H9 (cell line): Measurements from ENCODE around the gene COL4A1. TPM values are rescaled to one million over a fixed set of nuclear protein-coding genes. Genes with fewer than 3 reads are reported as not detected.

ENCODE experiments used
- DNase-seq: peaks from one replicate; pipeline ENCODE4 v3.0.0-alpha.2; 2017
- H2AFZ ChIP-seq: one replicate; pipeline ENCODE4 v1.6.1; 2013; ENCODE audit warnings: mild to moderate bottlenecking, low read length, control low read depth, moderate library complexity
- H2AK5ac ChIP-seq: 2 replicates; pipeline ENCODE4 v1.6.1; 2013; ENCODE audit warnings: low read length, control low read depth, mixed read lengths; ENCODE audit not compliant: insufficient read length
- H2BK120ac ChIP-seq: one replicate; pipeline ENCODE4 v1.6.1; 2013; ENCODE audit warnings: low read depth, mild to moderate bottlenecking, low read length, control low read depth, inconsistent platforms; ENCODE audit not compliant: poor library complexity, severe bottlenecking
- H2BK12ac ChIP-seq: 2 replicates; pipeline ENCODE4 v1.6.1; 2013; ENCODE audit warnings: low read length, control low read depth, mixed read lengths, low read depth; ENCODE audit not compliant: insufficient read length
- H2BK15ac ChIP-seq: 2 replicates; pipeline ENCODE4 v1.6.1; 2013; ENCODE audit warnings: low read depth, low read length, control low read depth
- H2BK20ac ChIP-seq: one replicate; pipeline ENCODE4 v1.6.1; 2013; ENCODE audit warnings: low read depth, mild to moderate bottlenecking, low read length, control low read depth, inconsistent platforms; ENCODE audit not compliant: poor library complexity, severe bottlenecking
- H2BK5ac ChIP-seq: 2 replicates; pipeline ENCODE4 v1.6.1; 2013; ENCODE audit warnings: low read length, control low read depth, mixed read lengths; ENCODE audit not compliant: insufficient read length
- H3K14ac ChIP-seq: 2 replicates; pipeline ENCODE4 v1.6.1; 2013; ENCODE audit warnings: low read length, control low read depth; ENCODE audit not compliant: insufficient read depth
- H3K18ac ChIP-seq: 2 replicates; pipeline ENCODE4 v1.6.1; 2013; ENCODE audit warnings: low read depth, mild to moderate bottlenecking, mixed read lengths, low read length, control low read depth; ENCODE audit not compliant: insufficient read length
- H3K23ac ChIP-seq: 2 replicates; pipeline ENCODE4 v1.6.1; 2013; ENCODE audit warnings: low read length, control low read depth, mixed read lengths, low read depth; ENCODE audit not compliant: insufficient read length
- H3K23me2 ChIP-seq: 2 replicates; pipeline ENCODE4 v1.6.1; 2013; ENCODE audit warnings: low read depth, mild to moderate bottlenecking, mixed read lengths, low read length, control low read depth; ENCODE audit not compliant: insufficient read length, poor library complexity, severe bottlenecking
- H3K27ac ChIP-seq: 2 replicates; pipeline ENCODE4 v1.5.1; 2013; ENCODE audit warnings: low read length, control low read depth, mixed read lengths, low read depth; ENCODE audit not compliant: insufficient read length
- H3K27me3 ChIP-seq: 2 replicates; pipeline ENCODE4 v1.6.1; 2013; ENCODE audit warnings: low read length, control low read depth, inconsistent platforms; ENCODE audit not compliant: insufficient read depth
- H3K4ac ChIP-seq: 2 replicates; pipeline ENCODE4 v1.6.1; 2013; ENCODE audit warnings: low read depth, mild to moderate bottlenecking, control low read depth, inconsistent platforms, low read length, moderate library complexity
- H3K4me1 ChIP-seq: 2 replicates; pipeline ENCODE4 v1.6.1; 2013; ENCODE audit warnings: low read length, control low read depth, inconsistent platforms; ENCODE audit not compliant: insufficient read depth
- H3K4me2 ChIP-seq: 2 replicates; pipeline ENCODE4 v1.6.1; 2013; ENCODE audit warnings: low read length, control low read depth, mixed read lengths; ENCODE audit not compliant: insufficient read length, insufficient read depth
- H3K56ac ChIP-seq: 2 replicates; pipeline ENCODE4 v1.6.1; 2013; ENCODE audit warnings: low read depth, mild to moderate bottlenecking, mixed read lengths, low read length, control low read depth; ENCODE audit not compliant: insufficient read length
- H3K79me1 ChIP-seq: 2 replicates; pipeline ENCODE4 v1.6.1; 2013; ENCODE audit warnings: low read depth, mild to moderate bottlenecking, moderate library complexity, low read length, control low read depth, inconsistent platforms; ENCODE audit not compliant: insufficient read depth, poor library complexity, severe bottlenecking
- H3K79me2 ChIP-seq: 2 replicates; pipeline ENCODE4 v1.6.1; 2013; ENCODE audit warnings: low read length, control low read depth, inconsistent platforms; ENCODE audit not compliant: insufficient read depth
- H3K9ac ChIP-seq: 2 replicates; pipeline ENCODE4 v1.6.1; 2013; ENCODE audit warnings: low read length, control low read depth, mixed read lengths; ENCODE audit not compliant: insufficient read length; ENCODE audit errors: extremely low read depth
- H3K9me3 ChIP-seq: one replicate; pipeline ENCODE4 v1.6.1; 2013; ENCODE audit warnings: low read depth, low read length, inconsistent platforms; ENCODE audit not compliant: control insufficient read depth
- H3T11ph ChIP-seq: one replicate; pipeline ENCODE4 v1.6.1; 2013; ENCODE audit warnings: mild to moderate bottlenecking, low read length, control low read depth, inconsistent platforms
- H4K20me1 ChIP-seq: one replicate; pipeline ENCODE4 v1.6.1; 2013; ENCODE audit not compliant: control insufficient read depth, insufficient read length, insufficient read depth
- H4K5ac ChIP-seq: 2 replicates; pipeline ENCODE4 v1.6.1; 2013; ENCODE audit warnings: low read depth, mild to moderate bottlenecking, mixed read lengths, low read length, control low read depth; ENCODE audit not compliant: insufficient read length
- H4K8ac ChIP-seq: replicated peaks from 2 replicates; pipeline ENCODE4 v1.6.1; 2013; ENCODE audit warnings: low read length, control low read depth, mixed read lengths, low read depth; ENCODE audit not compliant: insufficient read length
- H4K91ac ChIP-seq: 2 replicates; pipeline ENCODE4 v1.6.1; 2013; ENCODE audit warnings: low read depth, mild to moderate bottlenecking, moderate library complexity, mixed read lengths, low read length, control low read depth; ENCODE audit not compliant: insufficient read length
- H3K27ac Mint-ChIP-seq, 3 experiments: 2 replicates in 2 of 3; 3 replicates in 1 of 3; pipeline ENCODE4 v1.8.0; 2020 to 2021; ENCODE audit warnings: mixed read lengths in 3 of 3, mild to moderate bottlenecking in 1 of 3, moderate library complexity in 1 of 3
- H3K27me3 Mint-ChIP-seq: 2 replicates; pipeline ENCODE4 v1.8.0; 2021; ENCODE audit warnings: low read depth, mild to moderate bottlenecking, moderate library complexity, mixed read lengths
- H3K36me3 Mint-ChIP-seq, 3 experiments: 2 replicates in 2 of 3; 3 replicates in 1 of 3; pipeline ENCODE4 v1.8.0; 2020 to 2021; ENCODE audit warnings: low read depth in 3 of 3, mixed read lengths in 3 of 3; ENCODE audit not compliant: insufficient read depth in 1 of 3
- H3K4me1 Mint-ChIP-seq, 2 experiments: 2 replicates each; pipeline ENCODE4 v1.8.0; 2020; ENCODE audit warnings: mixed read lengths in 2 of 2
- H3K4me3 Mint-ChIP-seq, 2 experiments: 2 replicates in 1 of 2; 3 replicates in 1 of 2; pipeline ENCODE4 v1.8.0; 2020 to 2021; ENCODE audit warnings: mild to moderate bottlenecking in 2 of 2, mixed read lengths in 2 of 2, moderate library complexity in 1 of 2
- H3K9me3 Mint-ChIP-seq, 2 experiments: 2 replicates in 1 of 2; 3 replicates in 1 of 2; pipeline ENCODE4 v1.8.0; 2020; ENCODE audit warnings: mild to moderate bottlenecking in 2 of 2, mixed read lengths in 2 of 2, moderate library complexity in 1 of 2
- WGBS: extraction: QIAGEN DNeasy Blood & Tissue Kit; methylation state at CpG from one replicate; pipeline ENCODE4 v1.1.7; 2013; ENCODE audit warnings: missing lambda C conversion rate, low lambda C conversion rate, mixed read lengths; ENCODE audit not compliant: insufficient read length; ENCODE audit errors: extremely low coverage; 5-methylcytosine and 5-hydroxymethylcytosine counted together
- total RNA-seq: library from RNA; stranded (reverse); gene quantifications from 2 replicates; pipeline ENCODE4 v1.2.1, GENCODE V29; 2021
- TF ChIP-seq, protein P1 (sequence below): fragments of 200-600 bp; sonication (generic); conservative IDR thresholded peaks from 3 replicates; pipeline ENCODE4 v1.8.0; 2021; ENCODE audit warnings: antibody characterized with exemption, mild to moderate bottlenecking

Gene COL4A1
- total RNA-seq, 1 experiment from 2014 or later, result 73.1 TPM

DNA sequence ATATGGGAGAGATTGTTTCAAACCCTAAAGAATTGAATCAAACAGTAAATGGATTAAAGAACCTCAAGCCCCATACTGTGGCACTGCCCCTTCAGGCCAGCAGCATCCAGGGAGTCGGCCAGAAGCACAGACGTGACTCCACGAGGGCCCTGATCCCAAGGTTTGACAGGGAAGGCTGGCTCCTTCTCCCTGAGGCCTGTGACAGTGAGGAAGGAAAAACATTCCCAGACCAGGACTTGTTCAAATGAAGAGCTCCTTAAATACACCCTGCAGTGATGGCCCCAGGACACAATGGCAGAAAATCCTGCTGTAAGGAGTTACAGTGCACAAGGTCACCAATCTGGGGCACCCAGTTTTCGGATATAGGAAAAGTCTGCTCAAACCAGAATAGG is 91.0 kb downstream of the COL4A1 start:
- no peaks in the 10 kb centered on the region for H3K9me3 Mint-ChIP-seq
- H3K79me2 ChIP-seq, result 0 out of 2 replicates have a peak, but pooled peaks cover 2% of the 10 kb centered on the region
- no peaks in the 10 kb centered on the region for H4K20me1 ChIP-seq
- no peak overlapping the region for H3K23ac ChIP-seq
- H2AK5ac ChIP-seq, result no peak overlapping the region
- no peaks in the 10 kb centered on the region; the same call in 1 of the 2 replicates for H3K4me1 ChIP-seq
- H3K27ac ChIP-seq, result no peak overlapping the region
- no peaks in the 10 kb centered on the region for H3K79me1 ChIP-seq
- no peak overlapping the region for H3K27ac Mint-ChIP-seq
- no CpG with 5 or more reads among the region's 4 CpGs for WGBS
- H4K5ac ChIP-seq, result no peak overlapping the region
- H3K4me1 Mint-ChIP-seq, result peaks cover 0 to 12% of the 10 kb centered on the region in 2 experiments; a peak in 2 of 4 replicates
- no peak overlapping the region for H2BK5ac ChIP-seq
- no peak for DNase-seq
- H3K14ac ChIP-seq, result no peak overlapping the region
- TF ChIP-seq, protein P1, sequence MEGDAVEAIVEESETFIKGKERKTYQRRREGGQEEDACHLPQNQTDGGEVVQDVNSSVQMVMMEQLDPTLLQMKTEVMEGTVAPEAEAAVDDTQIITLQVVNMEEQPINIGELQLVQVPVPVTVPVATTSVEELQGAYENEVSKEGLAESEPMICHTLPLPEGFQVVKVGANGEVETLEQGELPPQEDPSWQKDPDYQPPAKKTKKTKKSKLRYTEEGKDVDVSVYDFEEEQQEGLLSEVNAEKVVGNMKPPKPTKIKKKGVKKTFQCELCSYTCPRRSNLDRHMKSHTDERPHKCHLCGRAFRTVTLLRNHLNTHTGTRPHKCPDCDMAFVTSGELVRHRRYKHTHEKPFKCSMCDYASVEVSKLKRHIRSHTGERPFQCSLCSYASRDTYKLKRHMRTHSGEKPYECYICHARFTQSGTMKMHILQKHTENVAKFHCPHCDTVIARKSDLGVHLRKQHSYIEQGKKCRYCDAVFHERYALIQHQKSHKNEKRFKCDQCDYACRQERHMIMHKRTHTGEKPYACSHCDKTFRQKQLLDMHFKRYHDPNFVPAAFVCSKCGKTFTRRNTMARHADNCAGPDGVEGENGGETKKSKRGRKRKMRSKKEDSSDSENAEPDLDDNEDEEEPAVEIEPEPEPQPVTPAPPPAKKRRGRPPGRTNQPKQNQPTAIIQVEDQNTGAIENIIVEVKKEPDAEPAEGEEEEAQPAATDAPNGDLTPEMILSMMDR, result no peak
- peaks cover 0 to 2% (median 1%) of the 10 kb centered on the region in 3 experiments; a peak in 3 of 7 replicates for H3K36me3 Mint-ChIP-seq
- H3K4me2 ChIP-seq, result no peak overlapping the region
- H2BK15ac ChIP-seq, result no peak overlapping the region
- no peaks in the 10 kb centered on the region for H3K27me3 ChIP-seq
- H3T11ph ChIP-seq, result no peak overlapping the region
- H4K8ac ChIP-seq, result no peak overlapping the region
- H3K4ac ChIP-seq, result no peak overlapping the region
- H3K27me3 Mint-ChIP-seq, result no peaks in the 10 kb centered on the region
- no peak overlapping the region for H2BK12ac ChIP-seq
- no peaks in the 10 kb centered on the region for H3K23me2 ChIP-seq
- H3K18ac ChIP-seq, result no peak overlapping the region
- no peak overlapping the region for H3K9ac ChIP-seq
- H3K9me3 ChIP-seq, result no peaks in the 10 kb centered on the region
- H2AFZ ChIP-seq, result no peak overlapping the region
- no peak overlapping the region for H2BK20ac ChIP-seq
- H3K56ac ChIP-seq, result no peak overlapping the region
- H2BK120ac ChIP-seq, result no peak overlapping the region
- H3K4me3 Mint-ChIP-seq, result no peak overlapping the region
- no peak overlapping the region for H4K91ac ChIP-seq
